Measurements from ENCODE around the gene C6orf136.

DNA sequence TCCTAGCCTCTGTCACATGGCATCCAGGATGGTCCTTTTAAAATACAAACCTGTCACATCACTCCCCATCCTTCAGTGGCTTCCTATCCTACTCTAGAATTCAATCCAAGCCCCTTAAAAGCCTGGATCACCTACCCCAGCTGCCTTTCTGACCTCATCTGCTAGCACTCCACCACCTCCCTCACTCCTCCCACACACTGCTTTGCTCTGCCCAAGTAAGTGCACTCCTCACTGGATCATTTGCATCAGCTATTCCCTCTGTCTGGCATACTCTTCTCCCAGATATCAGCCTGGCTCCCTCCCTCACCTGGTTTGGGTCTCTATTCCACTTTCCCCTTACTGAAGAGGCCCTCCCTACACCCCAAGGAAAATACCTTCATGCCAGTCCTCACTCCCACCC lies 10.5 kb downstream of the C6orf136 start:
- TF ChIP-seq, protein P1, sequence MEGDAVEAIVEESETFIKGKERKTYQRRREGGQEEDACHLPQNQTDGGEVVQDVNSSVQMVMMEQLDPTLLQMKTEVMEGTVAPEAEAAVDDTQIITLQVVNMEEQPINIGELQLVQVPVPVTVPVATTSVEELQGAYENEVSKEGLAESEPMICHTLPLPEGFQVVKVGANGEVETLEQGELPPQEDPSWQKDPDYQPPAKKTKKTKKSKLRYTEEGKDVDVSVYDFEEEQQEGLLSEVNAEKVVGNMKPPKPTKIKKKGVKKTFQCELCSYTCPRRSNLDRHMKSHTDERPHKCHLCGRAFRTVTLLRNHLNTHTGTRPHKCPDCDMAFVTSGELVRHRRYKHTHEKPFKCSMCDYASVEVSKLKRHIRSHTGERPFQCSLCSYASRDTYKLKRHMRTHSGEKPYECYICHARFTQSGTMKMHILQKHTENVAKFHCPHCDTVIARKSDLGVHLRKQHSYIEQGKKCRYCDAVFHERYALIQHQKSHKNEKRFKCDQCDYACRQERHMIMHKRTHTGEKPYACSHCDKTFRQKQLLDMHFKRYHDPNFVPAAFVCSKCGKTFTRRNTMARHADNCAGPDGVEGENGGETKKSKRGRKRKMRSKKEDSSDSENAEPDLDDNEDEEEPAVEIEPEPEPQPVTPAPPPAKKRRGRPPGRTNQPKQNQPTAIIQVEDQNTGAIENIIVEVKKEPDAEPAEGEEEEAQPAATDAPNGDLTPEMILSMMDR (conservative IDR thresholded peaks at IDR 0.05): no peak
- no peak for TF ChIP-seq ZFX (IDR thresholded peaks at IDR 0.05)

Measured in C4-2B (cell line).